Germinal center (tissue), 1 donor: ENCODE results near the gene GIPC1.
"Not testable (repeated sequence)": the region's sequence is repeated elsewhere in the genome, so short reads cannot be mapped to it uniquely, and the experiment has no call there.

ENCODE experiments used
- DNase-seq: peaks from one replicate; pipeline ENCODE4 v3.0.0; 2012; ENCODE audit warnings: mixed read lengths, low spot score

GIPC1 gene, protein sequence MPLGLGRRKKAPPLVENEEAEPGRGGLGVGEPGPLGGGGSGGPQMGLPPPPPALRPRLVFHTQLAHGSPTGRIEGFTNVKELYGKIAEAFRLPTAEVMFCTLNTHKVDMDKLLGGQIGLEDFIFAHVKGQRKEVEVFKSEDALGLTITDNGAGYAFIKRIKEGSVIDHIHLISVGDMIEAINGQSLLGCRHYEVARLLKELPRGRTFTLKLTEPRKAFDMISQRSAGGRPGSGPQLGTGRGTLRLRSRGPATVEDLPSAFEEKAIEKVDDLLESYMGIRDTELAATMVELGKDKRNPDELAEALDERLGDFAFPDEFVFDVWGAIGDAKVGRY

DNA sequence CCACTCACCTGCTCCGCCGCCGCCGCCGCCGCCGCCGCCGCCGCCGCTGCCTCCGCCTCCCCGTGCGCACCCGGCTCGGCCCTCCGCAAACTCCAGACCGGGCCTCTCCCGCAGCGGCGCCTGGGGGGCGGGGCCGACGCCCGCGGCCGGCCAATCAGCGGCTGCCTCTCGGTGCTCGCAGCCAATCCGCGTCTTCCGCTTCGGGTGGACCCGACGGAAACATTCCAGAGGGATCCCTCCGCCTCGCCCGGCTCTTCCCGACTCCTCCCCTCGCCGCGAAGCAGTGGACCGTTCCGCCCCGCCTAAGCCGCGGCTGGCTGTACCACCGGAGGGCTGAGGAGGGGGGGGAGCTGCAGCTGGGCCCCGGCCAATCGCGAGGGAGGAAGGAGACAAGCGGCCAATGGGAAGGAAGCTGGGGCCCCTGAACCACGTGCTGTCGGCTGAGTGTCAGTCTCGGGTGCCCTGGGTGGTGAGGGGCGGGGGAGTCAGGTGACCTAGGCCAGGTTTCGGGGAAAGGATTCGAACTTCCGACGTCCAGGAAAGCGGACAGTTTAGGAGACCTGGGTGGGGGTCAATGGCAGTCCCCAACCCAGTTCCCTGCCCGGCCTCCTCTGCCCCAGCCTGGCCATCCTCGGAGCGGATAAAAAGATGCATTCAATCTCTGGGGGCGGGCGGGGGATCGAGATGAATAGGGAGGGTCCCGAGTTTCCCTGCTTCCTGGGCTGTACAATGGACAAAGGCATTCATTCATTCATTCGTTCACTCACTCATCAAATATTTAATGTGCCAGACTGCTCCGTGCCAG lies at the start of gene GIPC1:
GIPC1 (minus strand) TSS at position 99 of the 805 bp plus-strand sequence. CDS start 13,151 bp downstream, outside the sequence.
- DNase-seq = peak; percentile 98

DNA sequence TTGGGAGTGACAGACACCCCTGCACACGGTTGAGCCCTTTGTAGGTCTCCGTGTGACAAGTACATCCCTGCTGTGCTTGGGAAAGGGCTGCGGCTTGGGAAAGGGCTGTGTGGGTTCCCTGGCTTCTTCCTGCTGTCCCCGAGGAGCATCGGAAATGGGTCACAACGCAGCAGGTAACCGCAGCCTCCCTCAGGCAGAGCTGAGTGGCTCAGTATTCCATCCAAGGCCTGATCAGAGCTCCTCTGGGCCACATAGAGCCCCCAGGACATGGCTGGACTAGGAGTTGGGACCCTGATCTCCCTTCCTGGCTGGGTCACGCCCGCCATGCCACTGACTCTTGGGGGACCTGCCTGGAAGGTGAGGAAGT lies 49.8 kb upstream of the GIPC1 start:
- DNase-seq = no peak

DNA sequence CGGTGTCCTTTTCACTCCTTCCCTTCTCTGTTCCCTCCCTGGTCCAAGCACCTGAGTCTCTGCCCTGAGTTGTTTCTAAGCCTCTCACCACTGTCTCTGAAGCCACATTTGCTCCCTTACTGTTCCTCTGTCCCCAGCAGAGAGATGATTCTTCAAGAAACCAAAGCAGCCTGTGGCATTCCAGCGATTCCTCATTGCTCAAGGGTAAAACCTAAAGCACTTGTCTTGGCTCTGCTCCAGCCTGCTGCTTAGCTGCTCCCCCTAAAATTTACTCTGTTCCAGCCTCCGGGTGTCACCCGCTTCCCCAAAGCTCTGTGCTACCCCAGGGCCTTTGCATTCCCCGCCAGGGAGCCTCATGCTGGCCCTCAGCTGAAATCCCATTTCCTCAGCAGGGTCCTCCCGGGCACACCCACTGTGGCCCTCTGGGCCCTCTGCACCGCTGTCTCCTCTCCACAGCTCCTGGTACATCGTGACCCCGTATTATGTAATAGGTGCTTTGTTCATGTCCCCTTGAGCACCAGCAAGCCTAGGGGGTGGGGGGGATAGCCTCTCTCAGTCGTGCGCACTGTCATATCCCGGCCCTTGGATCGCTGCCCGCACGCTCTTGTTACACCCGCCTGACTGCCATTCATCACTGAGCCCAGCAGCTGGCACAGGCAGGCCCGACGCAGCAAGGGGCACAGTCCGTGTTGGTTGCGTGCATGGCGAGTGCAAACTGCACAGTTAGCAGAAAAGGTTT lies 49.2 kb upstream of the GIPC1 start:
- no peak for DNase-seq

DNA sequence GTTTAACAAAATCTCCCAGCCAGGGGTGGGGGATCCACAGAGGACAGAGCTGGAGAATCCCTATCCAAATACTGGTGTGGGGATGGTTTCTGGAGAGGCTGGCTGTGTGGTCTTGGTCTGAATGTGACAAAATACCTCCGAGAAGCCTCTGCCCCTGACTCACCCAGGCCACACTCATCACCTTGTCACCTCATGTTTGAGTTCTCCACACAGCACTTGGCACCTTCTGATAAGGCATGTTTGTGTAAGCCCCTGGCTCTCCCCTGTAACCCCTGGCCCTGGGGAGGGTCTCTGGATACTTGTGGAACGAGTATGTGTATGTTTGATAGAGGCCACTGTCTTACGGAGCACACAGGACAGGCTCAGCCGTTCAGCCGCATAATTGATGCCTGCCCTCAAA lies 48.1 kb upstream of the GIPC1 start:
- no peak for DNase-seq

DNA sequence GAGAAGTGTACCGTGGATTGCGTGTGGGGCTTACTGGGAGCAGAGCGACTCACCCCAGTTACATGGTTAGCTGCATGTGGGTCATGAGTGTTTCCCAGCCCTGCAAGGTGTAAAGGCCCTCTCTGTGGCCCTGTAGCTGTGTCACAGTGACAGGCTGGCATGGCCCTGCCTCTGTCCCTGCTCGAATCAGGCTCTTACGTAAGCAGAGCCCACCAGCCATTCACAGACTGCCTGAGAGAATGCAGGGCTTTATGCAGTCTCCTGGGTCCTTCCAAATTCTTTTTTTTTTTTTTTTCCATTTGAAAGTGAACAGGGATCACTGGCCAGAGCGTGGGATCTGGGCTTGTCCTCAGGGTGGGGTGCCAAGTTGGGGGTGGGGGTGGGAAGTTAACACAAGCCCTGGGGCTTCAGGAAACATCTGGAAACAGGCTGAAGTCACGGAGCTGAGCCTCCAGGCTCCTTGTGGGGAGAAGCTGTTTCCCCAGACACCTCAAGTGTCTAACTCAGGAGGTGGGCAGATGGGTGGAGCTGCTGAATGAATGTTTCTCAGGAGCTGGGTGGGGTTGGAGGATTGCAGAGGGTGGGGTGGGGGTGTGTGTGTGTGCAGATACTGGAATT lies 46.9 kb upstream of the GIPC1 start:
- DNase-seq = no peak

DNA sequence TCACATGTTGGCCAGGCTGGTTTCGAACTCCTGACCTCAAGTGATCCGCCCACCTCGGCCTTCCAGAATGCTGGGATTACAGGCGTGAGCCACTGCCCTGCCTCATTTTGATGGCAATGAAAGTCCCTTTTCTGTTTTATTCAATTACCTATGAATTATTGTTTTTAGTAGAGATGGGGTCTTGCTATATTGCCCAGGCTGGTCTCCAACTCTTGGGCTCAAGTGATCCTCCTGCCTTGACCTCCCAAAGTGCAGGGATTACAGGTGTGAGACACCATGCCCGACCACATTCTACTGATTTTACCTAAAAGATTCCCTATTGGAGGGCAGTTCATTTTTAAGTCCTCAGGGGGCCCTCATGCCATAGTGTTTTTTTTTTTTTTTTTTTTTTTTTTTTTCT lies 46.1 kb upstream of the GIPC1 start:
- not testable (repeated sequence) for DNase-seq

DNA sequence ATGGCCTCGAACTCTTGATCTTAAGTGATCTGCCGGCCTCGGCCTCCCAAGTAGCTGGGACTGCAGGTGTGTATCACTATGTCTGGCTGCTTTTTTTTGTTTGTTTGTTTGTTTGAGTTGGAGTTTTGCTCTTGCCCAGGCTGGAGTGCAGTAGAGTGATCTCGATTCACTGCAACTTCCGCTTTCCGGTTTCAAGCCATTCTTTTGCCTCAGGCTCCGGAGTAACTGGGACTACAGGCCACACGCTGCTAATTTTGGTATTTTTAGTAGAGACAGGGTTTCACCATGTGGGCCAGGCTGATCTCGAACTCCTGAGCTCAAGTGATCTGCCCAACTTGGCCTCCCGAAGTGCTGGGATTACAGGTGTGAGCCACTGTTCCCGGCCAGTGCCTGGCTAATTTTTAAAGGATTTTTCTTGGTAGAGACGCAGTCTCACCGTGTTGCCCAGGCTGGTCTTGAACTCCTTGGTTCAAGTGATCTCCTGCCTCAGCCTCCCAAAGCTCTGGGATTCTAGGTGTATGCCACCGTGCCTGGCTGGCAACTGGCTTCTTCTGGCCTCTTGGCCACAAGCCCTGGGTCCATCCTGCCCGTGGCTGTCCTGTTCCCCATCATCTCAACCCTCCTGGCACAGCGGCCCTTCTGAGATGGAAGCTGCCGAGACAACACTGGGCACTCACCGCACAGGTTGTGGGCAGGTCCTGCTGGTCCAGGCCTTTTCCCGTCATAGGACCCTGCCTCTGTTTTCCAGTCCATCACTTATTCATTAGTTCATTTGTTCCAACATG lies 45.0 kb upstream of the GIPC1 start:
- DNase-seq = no peak

DNA sequence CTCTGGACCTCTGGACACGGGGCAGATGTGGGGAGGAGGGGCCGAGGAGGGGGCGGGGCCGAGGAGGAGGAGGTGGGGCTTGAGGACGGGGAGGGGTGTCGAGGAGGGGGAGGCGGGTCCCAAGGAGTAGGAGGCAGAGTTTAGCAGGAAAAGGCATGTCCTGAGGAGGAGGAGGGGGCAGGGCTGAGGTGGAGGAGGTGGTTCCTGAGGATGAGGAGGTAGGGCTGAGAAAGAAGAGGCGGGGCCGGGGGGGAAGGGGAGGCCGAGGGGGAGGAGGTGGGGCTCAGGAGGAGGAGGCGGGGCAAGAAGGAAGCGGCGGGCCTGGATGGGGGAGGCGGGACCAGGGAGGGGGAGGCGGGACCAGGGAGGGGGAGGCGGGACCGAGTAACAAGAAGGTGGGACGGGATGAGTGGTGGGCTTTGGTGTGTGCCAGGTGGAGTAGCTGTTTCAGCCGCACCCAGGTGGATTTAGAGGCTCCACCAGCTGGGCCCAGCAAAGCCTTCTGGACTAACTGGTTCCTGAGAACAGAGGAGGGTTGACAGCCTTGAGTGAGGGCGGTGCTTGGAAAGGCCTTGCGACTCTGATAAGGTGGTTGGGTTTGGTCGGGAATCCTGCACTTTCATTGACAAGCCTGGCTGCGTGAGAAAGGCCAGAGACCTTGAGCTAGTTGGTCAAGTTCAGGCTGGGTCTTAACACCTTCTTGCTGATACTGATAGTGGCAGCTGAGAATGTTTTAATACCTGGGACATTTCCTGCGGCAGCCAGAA lies 41.2 kb upstream of the GIPC1 start:
- peak; percentile 62 for DNase-seq

DNA sequence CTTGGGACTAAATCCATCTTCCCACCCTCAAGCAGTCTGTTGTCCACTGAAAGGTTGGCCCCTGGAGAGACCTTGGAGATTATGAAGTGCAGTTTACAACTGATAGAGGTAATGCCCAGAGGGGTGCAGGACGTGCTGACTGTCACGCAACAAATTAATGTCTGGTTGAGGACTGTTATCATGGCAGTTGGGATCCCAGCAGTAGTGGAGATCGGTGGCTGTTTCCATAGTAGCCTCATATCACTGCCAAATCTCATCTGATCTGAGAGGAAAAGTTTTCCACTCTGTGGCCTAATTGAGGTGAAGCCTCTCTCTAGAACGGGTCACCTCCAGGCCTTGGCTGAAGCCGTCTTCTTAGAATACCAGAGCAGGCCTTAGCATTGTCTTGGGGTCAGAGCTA lies 37.5 kb upstream of the GIPC1 start:
- no peak for DNase-seq

DNA sequence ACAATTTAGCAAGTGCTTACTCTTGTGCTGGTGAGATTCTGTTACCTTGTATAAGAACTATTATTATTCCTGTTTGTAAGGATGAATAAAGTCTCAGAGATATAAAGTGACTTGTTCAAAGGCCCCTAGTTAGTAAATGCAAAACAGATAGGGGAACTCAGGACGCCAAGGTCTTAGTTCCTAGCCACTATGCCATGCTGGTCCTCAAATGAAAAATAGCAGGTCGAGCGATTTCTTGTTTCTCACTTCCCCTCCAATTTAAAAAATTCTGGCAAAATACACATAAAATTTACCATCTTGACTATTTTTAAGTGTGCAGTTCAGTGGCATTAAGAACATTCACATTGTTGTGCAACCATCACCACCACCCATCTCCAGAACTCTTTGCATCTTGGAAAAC lies 34.6 kb upstream of the GIPC1 start:
- DNase-seq = no peak

DNA sequence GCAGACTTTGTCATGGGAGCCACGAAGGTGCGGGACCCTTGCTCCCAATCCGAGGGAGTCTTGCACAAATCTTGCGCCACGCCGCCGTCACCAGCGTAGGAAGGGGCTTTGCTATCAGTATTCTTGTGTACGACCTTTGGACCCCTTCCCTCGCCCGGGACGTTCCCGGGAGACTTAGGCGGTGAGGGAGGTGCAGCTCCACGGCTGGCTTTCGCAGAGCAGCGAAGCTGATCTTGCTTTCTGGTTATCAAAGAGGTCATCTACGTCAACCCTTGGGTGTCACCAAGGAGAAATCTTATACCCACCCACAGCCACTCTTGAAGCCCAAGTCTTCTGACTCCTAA lies 34.0 kb upstream of the GIPC1 start:
- DNase-seq = no peak

DNA sequence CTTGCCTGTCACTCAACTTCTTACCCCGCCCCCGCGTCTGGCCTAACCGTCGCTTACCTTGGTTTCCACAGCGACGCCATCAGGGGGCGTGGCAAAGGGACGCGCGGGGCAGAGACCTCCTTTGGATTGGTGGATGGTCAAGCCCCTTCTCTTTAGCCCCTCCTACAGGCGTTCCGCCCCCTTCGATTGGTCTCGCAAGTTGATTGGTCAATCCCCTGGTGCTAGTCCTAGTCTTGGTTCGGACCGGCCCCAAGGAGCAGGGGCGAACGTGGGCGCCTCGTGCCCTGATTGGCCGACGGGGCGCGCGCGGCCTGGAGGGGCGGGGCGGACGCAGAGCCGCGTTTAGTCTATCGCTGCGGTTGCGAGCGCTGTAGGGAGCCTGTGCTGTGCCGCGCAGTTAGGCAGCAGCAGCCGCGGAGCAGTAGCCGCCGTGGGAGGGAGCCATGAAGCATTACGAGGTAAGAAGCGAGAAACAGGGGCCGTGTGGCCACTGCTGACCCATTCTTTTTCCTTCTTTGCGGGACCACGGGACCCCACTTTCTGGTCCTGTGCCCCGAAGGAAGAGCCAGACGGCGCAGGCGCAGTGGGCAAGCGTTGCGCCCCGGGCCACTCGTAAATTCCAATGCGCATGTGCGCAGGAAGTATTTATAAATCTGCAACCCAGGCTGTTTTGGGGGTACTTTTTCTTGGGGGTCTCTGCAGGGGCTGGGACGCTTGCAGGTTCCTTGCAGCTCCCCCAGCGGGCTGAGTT lies 33.5 kb upstream of the GIPC1 start, which contains the start of gene TECR:
TECR (plus strand) TSS at position 341 of the 751 bp plus-strand sequence; CDS start at position 444, 103 bp downstream.
- DNase-seq = peak; percentile 97

DNA sequence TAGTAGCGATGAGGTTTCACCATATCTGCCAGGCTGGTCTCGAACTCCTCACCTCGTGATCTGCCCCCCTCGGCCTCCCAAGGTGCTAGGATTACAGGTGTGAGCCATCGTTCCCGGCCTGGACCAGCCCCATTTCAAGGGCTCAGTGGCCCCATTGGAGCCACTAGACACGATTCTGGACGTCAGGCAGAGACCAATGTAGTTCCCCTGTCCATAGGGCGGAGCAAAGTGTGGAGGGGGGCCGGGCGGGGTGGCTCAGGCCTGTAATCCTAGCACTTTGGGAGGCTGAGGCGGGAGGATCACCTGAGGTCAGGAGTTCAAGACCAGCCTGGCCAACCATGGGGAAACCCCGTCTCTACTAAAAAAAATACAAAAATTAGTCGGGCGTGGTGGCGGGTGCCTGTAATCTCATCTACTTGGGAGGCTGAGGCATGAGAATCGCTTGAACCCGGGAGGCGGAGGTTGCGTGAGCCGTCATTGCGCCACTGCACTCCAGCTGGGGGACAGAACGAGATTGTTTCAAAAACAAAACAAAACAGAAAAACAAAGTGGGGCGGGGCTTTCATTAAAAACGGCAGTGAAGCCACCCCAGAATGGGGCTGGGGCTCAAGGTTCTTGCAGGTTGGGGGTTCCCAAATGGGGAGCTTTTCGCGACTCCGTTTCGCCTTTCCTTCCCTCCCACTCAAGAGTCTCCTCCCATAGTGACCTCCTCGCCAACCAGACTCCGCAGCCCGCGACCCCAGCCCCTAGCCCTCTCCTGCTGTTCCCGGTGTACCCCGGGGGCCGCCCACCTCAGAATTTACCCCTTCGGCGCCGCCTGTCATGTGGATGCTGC lies 32.7 kb upstream of the GIPC1 start:
- DNase-seq = no peak

DNA sequence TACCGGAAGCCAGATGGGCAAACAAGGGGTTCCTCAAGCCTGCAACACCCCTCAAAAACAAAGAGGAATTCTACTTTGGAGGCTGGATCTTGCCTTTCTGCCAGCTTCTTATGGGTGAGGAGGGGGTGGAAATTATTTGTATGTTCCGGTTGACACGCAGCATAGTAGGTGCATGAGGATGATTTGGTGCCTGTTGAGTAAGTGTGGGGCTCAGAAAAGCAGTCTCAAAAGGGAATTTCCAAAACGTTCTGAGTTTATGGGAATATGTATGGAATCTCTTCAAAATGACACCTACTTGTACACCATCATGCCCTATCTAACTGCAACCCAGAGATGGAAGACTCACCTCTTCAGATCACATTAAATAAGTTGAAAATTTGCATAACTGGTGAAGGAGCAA lies 30.5 kb upstream of the GIPC1 start:
- DNase-seq = no peak

DNA sequence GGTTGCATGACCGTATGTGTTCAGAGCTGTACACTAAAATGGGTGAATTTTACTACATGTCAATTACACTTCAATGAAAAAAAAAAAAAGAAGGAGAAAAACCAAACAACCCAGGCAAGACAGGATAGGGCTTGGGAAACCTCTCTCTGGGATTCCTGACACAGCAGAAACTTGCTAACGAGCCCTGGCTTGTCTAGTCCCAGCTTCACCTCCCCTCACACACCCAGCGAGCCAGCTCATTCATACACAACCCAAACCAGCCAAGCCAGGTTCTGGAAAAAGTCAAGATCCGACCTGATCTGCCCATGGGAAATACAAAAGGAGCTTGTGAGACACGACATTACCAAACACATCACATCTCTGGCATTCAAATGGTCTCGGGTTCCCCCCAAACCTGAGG lies 29.8 kb upstream of the GIPC1 start:
- DNase-seq = no peak

DNA sequence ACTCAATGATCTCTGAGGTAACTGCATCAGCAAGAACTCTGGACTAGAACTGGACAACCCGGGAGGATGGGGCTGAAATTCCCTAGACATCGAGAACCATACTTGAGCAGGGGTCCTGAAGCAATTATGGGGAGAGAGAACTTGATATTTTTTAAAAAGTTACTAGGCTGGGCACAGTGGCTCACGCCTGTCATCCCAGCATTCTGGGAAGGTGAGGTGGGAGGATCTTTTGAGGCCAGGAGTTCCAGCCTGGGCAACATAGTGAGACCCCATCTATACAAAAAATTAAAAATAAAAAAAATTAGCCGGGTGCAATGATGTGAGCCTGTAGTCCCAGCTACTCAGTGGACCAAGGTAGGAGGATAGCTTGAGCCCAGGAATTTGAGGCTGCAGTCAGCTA lies 24.6 kb upstream of the GIPC1 start:
- DNase-seq = no peak

DNA sequence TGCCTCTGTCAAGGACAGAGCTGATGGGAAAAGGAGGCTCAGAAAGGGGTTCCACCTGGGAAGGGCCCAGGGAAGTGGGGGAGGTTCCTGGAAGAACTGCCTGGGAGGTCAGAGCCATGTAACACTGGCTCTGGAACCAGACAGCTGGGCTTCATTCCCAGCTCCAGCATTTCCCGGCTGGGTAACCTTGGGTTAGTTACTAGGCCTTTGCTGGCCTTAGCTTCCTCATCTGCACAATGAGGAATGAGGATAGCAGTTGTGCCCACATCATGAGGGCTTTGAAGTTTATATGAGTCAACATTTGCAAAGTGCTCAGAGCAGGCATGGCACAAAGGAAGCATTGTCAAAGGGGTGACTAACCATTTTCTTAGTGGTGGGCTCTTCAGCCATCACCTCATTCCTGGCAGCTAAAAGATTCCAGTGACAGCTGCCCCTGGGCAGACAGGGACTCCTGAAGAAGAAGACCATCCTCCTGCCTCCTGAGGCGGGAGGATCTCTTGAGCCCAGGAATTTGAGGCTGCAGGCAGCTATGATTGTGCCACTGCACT lies 24.0 kb upstream of the GIPC1 start:
- DNase-seq = no peak

DNA sequence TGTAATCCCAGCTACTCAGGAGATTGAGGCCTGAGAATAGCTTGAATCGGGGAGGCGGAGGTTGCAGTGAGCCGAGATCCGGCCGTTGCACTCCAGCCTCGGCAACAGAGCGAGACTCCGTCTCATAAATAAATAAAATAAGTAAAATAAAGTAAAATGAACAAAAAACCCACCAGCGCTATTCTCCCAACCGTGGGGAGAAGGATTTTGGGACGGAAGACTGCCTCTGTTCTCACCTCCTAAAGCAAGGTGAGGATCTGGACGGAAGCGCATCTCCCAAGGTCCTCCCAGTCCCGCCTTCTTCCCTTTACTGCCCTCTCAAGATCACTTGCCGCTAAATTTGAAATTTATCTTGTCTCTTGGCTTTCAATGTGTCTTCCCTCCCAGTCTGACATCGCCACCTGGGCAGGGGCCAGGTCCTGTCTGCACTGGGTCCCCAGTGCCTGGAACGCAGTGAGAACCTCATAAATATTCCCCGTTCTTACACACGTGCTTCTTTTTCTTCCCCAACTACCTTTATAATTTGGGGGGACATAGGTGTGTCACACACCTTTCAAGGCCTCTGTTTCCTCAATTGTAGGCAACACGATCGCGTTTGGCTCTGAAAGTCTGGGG lies 23.4 kb upstream of the GIPC1 start:
- no peak for DNase-seq
